UCSD-AML1 (cell line): Measurements from ENCODE around the gene ARHGEF38.

Source experiments
- DNase-seq: peaks from one replicate; lab custom pipeline; 2025; ENCODE audit not compliant: unreplicated experiment; lab: John Stamatoyannopoulos, UW

Gene ARHGEF38

DNA sequence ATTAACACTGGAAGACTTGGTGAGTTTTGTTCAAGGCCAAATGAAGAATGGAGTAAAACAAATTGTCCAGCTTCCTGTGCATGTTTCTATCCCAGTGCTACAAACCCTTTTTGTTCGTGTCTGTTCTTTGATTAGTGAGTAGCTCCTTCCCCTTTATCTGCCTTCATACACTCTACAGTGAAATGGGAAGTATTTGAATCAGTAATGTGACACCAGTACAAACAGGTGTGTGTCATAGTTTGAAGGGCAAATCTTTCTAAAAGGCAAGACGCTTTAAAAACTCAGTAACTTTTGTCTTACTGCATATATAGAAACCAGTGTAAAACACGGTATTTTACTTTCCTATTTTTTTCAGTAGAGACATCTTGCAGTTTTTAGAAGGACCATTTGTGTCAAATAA is 5.9 kb downstream of the ARHGEF38 start:
- no peak for DNase-seq

DNA sequence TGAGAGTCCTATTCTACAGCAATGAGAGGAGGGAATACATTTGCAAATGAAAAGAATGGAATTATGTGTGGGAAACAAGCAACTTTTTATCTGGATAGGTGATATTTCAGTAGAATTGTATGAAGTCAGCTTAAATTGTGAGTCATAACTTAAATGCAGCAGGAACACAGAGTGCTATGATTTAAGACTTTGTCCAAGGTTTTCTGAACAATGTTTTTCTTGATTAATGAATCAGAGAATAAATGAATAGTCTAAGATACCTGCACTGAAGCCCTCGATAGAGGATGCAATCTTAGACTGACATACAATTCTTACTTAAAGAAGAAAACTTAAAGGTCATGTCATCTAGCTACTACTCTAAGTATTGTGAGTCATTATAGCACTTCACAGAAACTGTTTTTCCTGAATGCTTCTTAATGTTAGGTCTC is 8.0 kb downstream of the ARHGEF38 start:
- no peak for DNase-seq

DNA sequence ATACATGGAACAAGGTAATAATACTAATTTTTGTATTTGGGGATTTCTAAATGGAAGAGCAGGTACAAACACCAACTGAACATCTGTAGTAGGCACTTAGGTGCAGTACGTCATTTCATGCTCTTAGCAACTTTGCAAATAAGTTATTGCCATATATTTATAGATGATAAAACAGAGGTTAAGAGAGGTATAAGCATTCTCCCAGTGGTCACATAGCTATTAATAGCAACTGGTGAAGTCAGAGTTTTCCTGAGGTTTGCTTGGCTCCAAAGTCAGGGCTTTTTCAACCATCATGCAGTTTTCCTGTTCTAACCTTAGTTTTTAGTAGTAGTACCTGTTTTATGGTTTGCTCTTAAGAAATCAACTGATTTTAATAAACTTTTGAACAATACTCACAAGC is 10.9 kb downstream of the ARHGEF38 start:
- no peak for DNase-seq

DNA sequence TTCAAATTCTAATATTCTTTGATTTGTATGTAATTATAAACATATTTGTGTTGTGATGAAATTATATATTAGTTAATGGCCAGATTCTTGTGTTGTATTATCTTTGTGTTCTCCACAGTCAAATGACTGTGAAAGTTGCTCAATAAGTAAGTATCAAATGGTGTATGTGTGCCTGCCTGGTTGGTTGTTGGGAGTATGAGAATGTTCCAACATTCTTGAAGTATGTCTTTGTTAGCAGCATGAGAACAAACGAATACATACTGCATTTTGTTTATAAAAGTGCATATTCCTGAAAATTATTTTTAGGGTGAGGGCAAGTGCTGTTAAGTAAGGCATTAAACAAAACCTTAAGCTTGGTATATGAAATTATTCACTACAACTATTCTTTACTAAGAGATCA is 16.2 kb downstream of the ARHGEF38 start:
- DNase-seq = no peak

DNA sequence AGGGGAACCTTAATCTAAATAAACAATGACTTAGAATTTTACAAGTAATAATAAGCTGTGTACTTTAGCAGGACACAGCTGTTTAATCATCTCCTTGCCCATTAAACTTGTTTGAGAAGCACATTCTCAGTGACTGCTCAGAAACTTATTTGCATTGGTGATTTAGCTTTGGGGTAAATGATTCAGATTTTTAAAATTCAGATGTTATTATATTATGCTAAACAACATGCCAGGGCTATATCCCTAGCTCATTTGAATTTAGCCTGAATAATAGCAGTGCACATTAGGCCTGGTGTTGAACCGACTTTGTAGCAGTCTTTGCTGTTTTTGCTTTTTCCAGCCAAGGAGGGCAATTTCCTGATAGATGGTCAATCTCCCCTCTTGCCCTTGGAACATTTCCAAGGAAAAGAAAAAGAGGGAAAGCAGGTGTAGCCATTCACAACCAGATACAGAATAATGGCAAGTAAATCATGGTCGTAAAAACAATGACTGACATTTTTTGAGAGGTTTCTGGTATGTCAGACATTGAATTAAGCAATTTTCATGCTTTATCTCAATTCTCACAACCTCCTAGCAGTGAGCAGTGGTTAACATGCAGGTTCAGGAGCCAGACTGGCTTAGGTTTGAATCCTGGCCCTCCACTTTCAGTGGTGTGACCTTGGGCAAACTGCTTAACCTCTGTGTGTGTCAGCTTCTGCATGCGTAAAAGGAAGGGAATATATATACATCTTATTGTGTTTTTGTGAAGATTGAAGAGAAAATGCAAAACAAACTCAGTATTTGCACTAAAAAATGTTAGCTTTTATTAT is 16.8 kb downstream of the ARHGEF38 start:
- DNase-seq = no peak

DNA sequence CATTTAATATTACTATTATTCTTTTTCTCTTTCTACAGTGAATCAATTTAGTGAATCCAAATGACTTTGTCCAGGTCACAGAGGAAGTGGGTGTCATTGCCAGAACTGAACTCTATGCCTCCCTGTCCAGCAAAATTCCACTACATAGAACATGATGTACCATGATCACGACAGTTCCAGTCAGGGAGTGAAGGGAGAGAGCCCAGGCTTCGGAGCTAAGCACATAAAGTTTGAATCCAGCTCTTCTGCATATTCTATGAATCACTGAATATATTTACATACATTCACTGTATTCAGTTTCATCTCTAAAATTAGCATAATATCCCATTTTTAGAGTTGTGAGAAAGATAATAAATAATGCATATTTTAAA is 17.4 kb downstream of the ARHGEF38 start:
- DNase-seq = no peak

DNA sequence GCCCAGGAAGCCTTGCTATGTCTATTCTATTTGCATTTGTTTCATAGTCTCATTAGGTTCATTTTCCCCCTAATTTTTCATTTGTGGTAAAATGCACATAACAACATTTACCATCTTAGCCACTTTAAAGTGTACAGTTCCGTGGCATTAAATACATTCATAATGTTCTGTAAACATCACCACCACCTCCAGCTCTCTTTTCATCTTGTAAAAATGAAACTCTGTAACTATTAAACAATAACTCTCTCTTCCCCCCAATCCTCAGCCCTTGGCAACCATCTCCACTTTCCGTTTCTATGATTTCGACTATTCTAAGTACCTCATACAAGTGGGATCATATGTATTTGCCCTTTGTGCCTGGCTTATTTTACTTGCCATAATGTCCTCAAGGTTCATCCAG is 19.9 kb downstream of the ARHGEF38 start:
- DNase-seq = no peak

DNA sequence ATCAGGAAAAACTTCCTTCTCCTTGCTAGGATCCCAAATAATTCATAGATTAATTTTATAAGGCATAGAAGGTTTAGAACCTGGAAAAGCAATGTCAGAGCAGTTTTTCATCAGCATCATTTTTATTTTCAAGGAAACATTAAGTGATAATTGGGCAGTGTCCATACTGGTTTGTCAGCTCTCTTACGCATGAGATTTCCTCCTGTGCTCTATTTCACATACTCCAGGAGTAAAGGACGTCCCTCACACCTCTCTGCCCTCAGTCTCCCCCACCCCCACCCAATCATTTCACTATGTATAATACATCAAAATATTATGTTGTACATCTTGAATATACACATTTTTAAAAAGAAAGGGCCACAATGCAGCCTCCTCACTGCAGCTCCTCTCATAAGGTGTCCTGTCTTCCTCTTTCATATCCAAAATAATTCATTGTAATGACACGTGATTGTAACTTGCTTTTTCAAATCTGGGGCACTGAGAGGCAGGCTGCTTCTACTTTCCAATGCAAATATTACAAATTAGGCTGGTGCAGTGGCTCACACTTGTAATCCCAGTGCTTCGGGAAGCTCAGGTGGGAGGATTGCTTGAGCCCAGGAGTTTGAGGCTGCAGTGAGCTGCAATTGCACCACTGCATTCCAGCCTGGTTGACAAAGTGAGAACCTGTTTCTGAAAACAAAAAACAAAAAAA is 34.4 kb downstream of the ARHGEF38 start:
- DNase-seq = no peak

DNA sequence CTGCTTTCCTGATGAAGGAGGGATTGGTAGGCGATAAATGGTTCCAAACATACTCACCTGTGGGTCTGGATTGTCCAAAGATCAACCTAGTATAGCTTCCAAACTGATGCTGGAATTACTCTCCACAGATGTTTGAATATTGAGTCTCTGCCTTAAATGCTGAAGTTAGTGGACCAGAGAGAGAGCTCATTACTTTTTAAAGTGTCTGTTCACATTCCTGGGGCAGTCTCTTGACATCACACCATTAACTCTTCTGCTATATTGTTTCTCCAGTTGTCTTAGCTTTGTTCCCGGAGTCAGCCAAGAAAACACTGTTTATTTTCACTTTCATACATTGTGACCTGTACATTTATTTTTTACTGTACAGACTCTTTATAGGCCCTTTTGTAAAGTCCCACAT is 35.4 kb downstream of the ARHGEF38 start:
- no peak for DNase-seq

DNA sequence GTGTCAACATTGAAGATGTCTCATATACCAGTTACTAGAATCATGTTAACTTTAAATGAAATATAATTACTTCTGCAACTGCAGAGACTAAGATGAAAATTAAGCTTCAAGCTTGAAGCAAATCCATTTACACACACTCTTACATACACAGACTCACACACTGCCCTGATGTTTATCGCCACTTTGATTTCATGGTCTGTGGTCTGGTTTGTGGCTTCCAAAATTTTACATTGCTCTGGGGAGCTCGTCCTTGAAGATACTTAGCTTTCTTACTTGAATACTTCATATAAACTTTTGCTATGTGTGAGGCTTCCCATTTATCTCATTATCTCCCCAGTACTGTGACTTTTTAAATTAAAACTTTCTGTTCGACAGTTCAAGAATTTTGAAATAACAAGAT is 35.8 kb downstream of the ARHGEF38 start:
- no peak for DNase-seq

DNA sequence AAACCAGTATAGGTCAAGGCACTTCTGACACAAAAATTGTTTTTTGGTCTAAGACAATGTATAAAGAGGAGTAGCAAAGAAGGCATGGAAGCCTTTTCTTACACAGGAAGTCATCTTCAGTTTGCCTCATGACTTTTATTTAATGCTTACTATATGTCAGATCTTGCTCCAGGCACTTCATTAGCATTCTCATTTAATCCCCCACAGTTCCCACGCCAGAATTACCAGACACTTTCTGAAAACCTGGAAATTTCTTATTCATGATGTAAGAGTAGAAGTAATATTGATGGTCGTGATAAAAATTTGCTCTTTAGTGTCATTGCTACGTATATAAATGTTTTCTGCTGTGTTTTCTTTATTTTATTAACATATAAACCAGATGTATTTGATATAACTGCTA is 39.2 kb downstream of the ARHGEF38 start:
- DNase-seq = no peak

DNA sequence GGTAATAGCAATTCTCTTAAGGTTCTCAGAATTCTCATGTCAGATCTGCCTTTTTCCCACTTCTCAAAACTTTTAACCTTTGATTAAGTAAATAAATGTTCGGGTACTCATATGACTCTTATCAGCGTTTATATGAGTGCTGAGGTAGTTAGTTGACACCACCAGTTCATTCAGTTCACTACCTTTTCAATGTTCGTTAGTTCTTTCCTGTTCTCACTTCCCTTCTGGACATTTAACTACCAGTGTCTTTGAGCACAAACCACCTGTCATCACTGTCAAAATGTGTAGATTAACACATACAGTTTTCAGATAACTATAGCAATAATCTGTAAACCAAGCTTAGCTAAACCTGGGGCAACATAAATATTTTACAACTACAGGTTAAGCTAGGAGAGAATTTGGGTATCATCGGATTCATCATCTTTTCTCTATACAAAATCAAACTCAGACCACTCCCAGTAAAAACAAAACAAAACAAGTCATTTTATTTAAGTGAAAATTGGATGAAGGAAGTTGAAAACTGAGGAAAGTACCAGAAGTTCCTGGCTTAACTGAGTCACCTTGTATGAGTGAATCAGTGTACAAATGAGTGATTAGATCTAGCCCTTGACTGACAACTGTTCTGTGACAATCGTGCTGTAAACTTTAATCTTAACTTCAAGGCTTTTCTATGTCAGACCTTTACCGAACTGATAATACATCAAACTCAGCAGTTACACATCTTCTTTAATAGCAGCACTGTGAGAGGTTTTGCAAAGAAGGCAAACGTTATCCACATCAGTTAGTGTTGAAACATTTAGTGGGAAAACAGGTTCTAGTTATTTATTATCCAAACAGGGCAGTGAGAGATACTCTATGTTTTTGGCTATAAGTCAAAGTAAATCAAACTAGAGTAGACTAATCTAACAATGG is 41.9 kb downstream of the ARHGEF38 start:
- DNase-seq = no peak

DNA sequence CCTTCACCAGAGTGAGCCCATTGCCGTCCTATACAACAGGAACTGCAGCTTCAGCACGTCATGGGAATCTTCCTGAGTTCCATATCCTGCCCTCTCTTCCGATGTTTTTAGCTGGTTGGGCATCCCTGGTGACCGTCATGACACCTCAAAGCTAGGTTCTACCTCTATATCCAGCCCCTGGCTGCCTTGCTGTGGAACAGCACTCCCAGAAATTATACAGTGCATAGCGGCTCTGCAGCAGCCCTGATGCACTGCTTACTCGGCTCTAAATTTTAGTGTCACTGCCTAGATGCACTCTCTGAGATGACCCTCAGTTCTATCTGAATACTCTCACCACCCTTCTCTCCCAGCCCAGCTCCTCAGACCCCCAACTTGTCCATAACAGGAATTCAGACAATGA is 44.3 kb downstream of the ARHGEF38 start:
- DNase-seq = no peak

DNA sequence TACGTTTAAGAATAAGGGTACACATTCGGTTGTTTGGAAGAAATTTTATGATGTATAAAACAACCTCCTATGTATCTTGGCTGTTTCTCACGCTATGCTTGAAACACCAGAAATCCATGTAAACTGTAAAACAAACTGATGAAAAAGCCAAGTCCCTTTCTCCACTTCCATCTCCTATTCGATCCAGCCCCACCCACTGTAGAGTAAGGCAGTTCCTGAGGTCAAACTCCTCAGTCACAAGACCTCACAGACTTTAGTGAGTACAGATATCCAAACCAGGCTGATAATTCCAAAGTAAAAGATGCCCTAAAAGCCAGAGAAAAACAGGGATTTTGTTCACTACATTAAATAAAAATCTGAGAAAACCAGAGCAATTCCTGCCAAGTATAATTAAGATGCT is 45.6 kb downstream of the ARHGEF38 start:
- DNase-seq = no peak

DNA sequence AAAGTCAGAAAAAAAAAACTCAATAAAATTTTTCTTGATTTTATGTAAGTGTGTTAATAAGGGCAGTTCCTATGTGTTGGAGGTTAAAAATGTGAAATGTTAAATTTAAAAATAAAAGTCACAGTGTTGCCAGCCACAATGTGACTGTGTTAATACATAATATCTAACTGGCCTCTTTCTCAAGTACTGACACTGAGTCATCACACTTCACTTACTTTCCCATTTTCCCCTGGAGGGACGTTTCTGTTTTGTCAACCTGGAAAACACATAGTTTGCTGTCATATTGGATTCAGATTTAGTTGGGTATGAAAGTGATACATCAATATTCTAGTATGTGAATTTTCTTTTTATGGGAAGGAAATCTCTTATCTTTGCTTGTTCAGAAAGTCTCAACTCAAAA is 46.4 kb downstream of the ARHGEF38 start:
- no peak for DNase-seq

DNA sequence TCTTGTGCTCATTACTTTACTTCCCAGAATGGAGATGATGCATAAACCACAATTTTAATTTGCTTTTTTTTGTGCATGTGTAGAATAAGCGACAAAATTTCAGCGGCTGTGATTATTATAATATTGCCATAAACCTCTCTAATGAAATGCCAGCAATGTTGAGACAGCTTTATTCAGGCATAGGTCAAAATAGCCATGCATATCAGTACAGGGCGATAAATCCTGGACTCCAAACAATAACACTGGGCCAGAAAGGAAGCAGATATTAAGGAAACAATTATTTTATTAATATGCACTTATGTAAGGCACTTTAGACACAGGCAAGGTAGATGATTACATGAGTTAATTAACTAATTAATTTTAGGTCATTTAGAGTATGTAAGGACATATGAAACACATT is 47.1 kb downstream of the ARHGEF38 start:
- no peak for DNase-seq

DNA sequence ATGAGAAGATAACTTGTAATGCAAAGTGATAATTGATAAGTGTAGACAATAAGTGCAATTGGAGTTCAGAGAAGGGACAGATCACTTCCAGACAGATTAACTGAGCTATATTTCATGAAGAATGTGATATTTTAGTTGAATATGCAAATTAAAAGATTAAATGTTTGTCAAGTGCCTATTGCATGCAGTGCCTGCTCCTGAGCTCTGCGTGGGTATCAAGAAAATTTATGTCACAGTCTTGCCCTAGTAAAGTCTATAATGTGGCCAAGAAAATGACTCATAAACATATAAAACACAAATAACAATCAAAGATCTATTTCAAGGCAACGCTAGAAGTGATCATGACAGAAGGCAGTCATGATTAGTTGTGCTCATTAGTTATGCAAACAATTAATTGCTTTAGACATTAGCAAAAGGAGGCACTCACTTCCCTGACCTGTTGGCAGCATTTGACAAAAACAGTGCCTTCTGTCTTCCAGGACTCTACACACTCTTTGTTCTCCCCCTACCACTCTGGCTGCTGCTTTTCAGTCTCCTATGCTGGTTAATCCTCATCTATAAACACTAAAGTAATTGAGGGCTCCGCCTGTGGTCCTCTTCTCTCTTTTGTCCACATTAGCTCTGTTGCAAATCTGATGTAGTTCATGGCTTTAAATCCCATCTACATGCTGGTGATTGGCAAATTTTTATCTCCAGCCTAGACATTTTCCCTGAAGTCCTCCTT is 47.7 kb downstream of the ARHGEF38 start:
- DNase-seq = no peak

DNA sequence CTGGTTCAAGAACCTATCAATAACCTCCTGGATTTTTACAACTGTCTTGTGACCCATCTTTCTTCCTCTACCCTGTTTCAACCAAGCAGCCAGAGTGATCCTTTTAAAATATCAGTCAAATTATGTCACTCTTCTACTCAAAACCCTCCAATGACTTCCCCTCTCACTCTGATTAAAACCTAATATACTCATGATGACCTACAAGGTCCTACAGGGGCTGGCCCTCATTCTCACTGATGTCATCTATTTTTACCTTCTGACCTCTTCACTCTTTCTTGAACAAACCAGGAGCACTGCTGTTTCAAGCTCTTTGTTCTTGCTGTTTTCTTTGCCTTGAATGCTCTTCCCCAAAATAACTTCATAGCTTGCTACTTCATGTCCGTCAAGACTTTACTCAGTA is 48.5 kb downstream of the ARHGEF38 start:
- DNase-seq = no peak

DNA sequence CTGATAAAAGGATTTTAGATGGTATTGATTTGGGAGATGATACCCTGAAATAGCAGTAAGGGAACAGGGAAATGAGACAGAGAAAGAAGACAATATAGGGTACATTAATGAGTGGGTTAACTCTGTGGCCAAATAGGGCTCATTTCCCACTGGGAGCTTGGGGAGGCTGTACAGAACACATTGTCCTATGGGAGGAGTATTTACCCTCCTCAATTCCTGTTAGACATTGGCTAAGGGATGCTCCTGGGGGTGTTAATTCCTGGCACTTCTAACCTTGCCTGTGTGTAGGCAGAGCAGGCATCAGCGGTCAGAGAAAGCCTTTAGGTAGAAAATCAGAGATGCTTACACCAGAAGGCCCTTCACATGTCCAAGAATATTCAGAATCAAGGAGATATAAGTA is 49.0 kb downstream of the ARHGEF38 start:
- no peak for DNase-seq

DNA sequence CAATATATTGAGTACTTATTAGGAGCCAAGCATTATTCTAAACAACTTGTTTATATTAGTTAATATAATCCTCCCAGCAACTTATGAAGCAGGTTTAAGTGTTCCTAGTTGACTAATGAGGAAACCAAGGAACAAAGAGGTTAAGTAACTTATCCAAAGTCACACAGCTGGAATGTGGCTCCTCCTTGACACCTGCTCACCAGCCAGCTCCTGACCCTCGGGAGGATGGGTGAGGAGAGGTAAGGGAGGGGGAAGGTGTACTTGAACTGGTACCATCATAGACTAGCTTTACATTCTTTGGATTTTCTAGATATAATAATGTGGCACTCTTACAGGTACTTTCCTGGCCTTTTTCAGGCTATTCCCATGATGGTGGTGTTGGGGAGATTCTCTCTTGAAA is 50.7 kb downstream of the ARHGEF38 start:
- no peak for DNase-seq

DNA sequence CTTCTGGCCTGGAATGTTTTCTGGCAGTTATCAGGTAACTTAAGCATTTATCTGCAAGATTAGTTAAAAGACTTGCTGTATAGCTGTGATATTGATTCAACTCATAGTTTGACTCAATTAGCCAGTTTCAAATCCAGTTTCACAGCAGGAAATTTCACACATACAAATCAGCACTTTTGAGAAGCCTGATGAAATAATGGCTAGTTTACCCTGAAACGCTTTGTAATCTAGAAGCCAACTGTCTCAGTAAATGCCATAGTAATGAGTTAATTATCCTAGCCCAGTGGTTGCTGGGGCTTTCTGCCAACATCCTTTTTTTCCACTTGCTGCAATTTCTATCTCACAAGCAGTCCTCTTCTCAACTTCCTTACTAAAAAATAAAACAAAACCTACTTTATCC is 53.1 kb downstream of the ARHGEF38 start:
- no peak for DNase-seq
